HepG2 (cell line): ENCODE measurements around the gene ZMIZ1. TPM values are rescaled to one million over a fixed set of nuclear protein-coding genes. Genes with fewer than 3 reads are reported as not detected.

Experiments used
- ATAC-seq: fragments of 200-7000 bp; cut with Tn5 transposase; 3 replicates; pipeline ENCODE4 v1.9.1; 2020; ENCODE audit warnings: mild to moderate bottlenecking, moderate library complexity
- BruUV-seq: library from RNA; stranded (reverse); fragments of 400-500 nt; replicated peaks from 2 replicates; lab custom pipeline; 2021; lab: Mats Ljungman, UMichigan
- CTCF ChIA-PET: fragments of 300-600 bp; formaldehyde crosslinking; extraction: SDS; loops from one replicate; lab custom pipeline; 2021; ENCODE audit warnings: low total read pairs, inconsistent platforms, low intra/inter-chr PET ratio; lab: Yijun Ruan, JAX
- POLR2A ChIA-PET: fragments of 350-600 bp; sonication (Branson Sonifier 250); formaldehyde crosslinking; loops from one replicate; lab custom pipeline; 2020; ENCODE audit warnings: antibody characterized with exemption, inconsistent platforms; lab: Yijun Ruan, JAX
- DNase-seq: peaks from one replicate; pipeline ENCODE4 v3.0.0-alpha.2; 2015; ENCODE audit warnings: low spot score
- FAIRE-seq: peaks from 3 replicates; lab custom pipeline; 2011; peaks lifted over from hg19 to GRCh38; lab: Jason Lieb, UNC
- H2AFZ ChIP-seq: one replicate; pipeline ENCODE4 v1.6.1; 2011; ENCODE audit warnings: low read length, inconsistent platforms
- H3K27ac ChIP-seq: fragments of 300-600 bp; 3 replicates; pipeline ENCODE4 v1.8.0; 2011; ENCODE audit warnings: mixed run types, mild to moderate bottlenecking, mixed read lengths, low read length, inconsistent platforms; ENCODE audit not compliant: insufficient read depth; ENCODE audit errors: extremely low read length
- H3K27me3 ChIP-seq, 2 experiments: fragments of 200-600 bp in 1 of 2; 2 replicates in 1 of 2; 3 replicates in 1 of 2; pipeline versions ENCODE4 v1.6.0 to v1.8.0; 2011; ENCODE audit warnings: low read length in 2 of 2, mild to moderate bottlenecking in 2 of 2, moderate library complexity in 2 of 2, inconsistent platforms in 1 of 2; ENCODE audit not compliant: insufficient read depth in 2 of 2, control insufficient read depth in 1 of 2
- H3K36me3 ChIP-seq, 2 experiments: fragments of 200-600 bp in 1 of 2; replicated peaks in 1 of 2; 2 replicates in 1 of 2; 3 replicates in 1 of 2; pipeline versions ENCODE4 v1.5.1 to v1.8.0; 2011; ENCODE audit warnings: low read length in 2 of 2, inconsistent platforms in 1 of 2; ENCODE audit not compliant: insufficient read depth in 2 of 2, control insufficient read depth in 1 of 2
- H3K4me1 ChIP-seq: 2 replicates; pipeline ENCODE4 v1.5.1; 2012; ENCODE audit warnings: low read length, inconsistent platforms; ENCODE audit not compliant: insufficient read depth
- H3K4me2 ChIP-seq: 2 replicates; pipeline ENCODE4 v1.6.0; 2011; ENCODE audit warnings: low read depth, low read length, inconsistent platforms
- H3K4me3 ChIP-seq, 3 experiments: fragments of 200-600 bp in 1 of 3; sonication (generic), shearing (Covaris generic) in 1 of 3; replicated peaks in 1 of 3; 2 replicates each; pipeline ENCODE4 v1.5.1; 2011 to 2016; ENCODE audit warnings: low read length in 3 of 3, inconsistent platforms in 2 of 3, low read depth in 2 of 3, mild to moderate bottlenecking in 2 of 3, control low read depth in 1 of 3, mixed read lengths in 1 of 3; ENCODE audit not compliant: insufficient read depth in 1 of 3
- H3K79me2 ChIP-seq: one replicate; pipeline ENCODE4 v1.6.1; 2011; ENCODE audit warnings: low read length, inconsistent platforms; ENCODE audit not compliant: insufficient read depth
- H3K9ac ChIP-seq: 2 replicates; pipeline ENCODE4 v1.6.0; 2011; ENCODE audit warnings: mild to moderate bottlenecking, low read depth, low read length, inconsistent platforms; ENCODE audit not compliant: insufficient read depth
- H3K9me3 ChIP-seq: 2 replicates; pipeline ENCODE4 v1.5.1; 2012; ENCODE audit warnings: mild to moderate bottlenecking, low read length
- H4K20me1 ChIP-seq: 2 replicates; pipeline ENCODE4 v1.6.0; 2011; ENCODE audit warnings: inconsistent platforms, mild to moderate bottlenecking, low read length, moderate library complexity; ENCODE audit not compliant: insufficient read depth
- FOSL1 ChIP-seq: sonication (generic); formaldehyde crosslinking; IDR thresholded peaks from 2 replicates; pipeline ENCODE4 v1.9.0; 2021; ENCODE audit warnings: missing genetic modification reagents, borderline replicate concordance
- MBNL3 ChIP-seq: fragments of 250-450 bp; sonication (Bioruptor Pico); conservative IDR thresholded peaks from 2 replicates; pipeline ENCODE4 v1.8.0; 2022; ENCODE audit warnings: mild to moderate bottlenecking, inconsistent platforms
- RAD51 ChIP-seq: fragments of 450-650 bp; IDR thresholded peaks from 2 replicates; pipeline ENCODE4 v1.6.1; 2016; ENCODE audit warnings: borderline replicate concordance
- RCOR2 ChIP-seq: IDR thresholded peaks from 2 replicates; pipeline ENCODE4 v1.6.1; 2016; ENCODE audit warnings: missing biosample characterization, missing genetic modification reagents
- U2AF1 ChIP-seq: fragments of 200-400 bp; formaldehyde crosslinking; optimal IDR thresholded peaks from 2 replicates; pipeline ENCODE3; 2017; ENCODE audit warnings: mild to moderate bottlenecking, low read depth, low read length
- ZFP1 ChIP-seq: IDR thresholded peaks from 2 replicates; pipeline ENCODE4 v1.6.1; 2016
- ZNF383 ChIP-seq: sonication (generic); formaldehyde crosslinking; IDR thresholded peaks from 2 replicates; pipeline ENCODE4 v1.4.0; 2020; ENCODE audit warnings: missing genetic modification reagents, mild to moderate bottlenecking, borderline replicate concordance
- ZNF407 ChIP-seq: sonication (generic); formaldehyde crosslinking; IDR thresholded peaks from one replicate; pipeline ENCODE4 v1.5.1; 2020; ENCODE audit warnings: mild to moderate bottlenecking, missing genetic modification reagents; ENCODE audit errors: not compliant biosample characterization
- ZNF547 ChIP-seq: sonication (generic); formaldehyde crosslinking; IDR thresholded peaks from 2 replicates; pipeline ENCODE4 v1.5.1; 2020; ENCODE audit warnings: mild to moderate bottlenecking, missing genetic modification reagents
- ZNF850 ChIP-seq: sonication (generic); formaldehyde crosslinking; conservative IDR thresholded peaks from 2 replicates; pipeline ENCODE4 v1.9.0; 2021; ENCODE audit warnings: mild to moderate bottlenecking, missing genetic modification reagents
- ZNF879 ChIP-seq: sonication (generic); formaldehyde crosslinking; IDR thresholded peaks from 2 replicates; pipeline ENCODE4 v1.8.1; 2023; ENCODE audit warnings: missing genetic modification reagents
- ZNF891 ChIP-seq: sonication (generic); formaldehyde crosslinking; IDR thresholded peaks from 2 replicates; pipeline ENCODE4 v1.5.0; 2020; ENCODE audit warnings: mild to moderate bottlenecking, missing genetic modification reagents
- ZSCAN31 ChIP-seq: sonication (generic); formaldehyde crosslinking; IDR thresholded peaks from 2 replicates; pipeline ENCODE4 v1.5.0; 2020; ENCODE audit warnings: low read depth, mild to moderate bottlenecking, missing genetic modification reagents
- WGBS: methylation state at CpG from one replicate; pipeline ENCODE4 v1.1.6; 2017; ENCODE audit warnings: low lambda C conversion rate; 5-methylcytosine and 5-hydroxymethylcytosine counted together
- in situ Hi-C: cut with HindIII; loops from 2 replicates; pipeline ENCODE4 v1.10.0; 2017; ENCODE audit warnings: low pct_unique_long_range_greater_than_20kb; ENCODE audit not compliant: extremely low pct_ligation_motif_present
- intact Hi-C: fragments of 100-400 bp; cut with micrococcal nuclease; formaldehyde crosslinking; loops from one replicate; pipeline ENCODE4 v1.10.0; 2022; ENCODE audit not compliant: unreplicated experiment
- polyA plus RNA-seq, 8 experiments: library from polyadenylated mRNA; depleted of rRNA in 3 of 8; stranded (reverse) in 7 of 8; unstranded in 1 of 8; fragments of >200 nt; fragmentation: Illumina TruSeq in 4 of 8; extraction: Trizol in 4 of 8; gene quantifications; 2 replicates each; pipeline versions ENCODE4 v1.2.1 to v1.2.3, GENCODE V29; 2011 to 2016; ENCODE audit warnings: low read depth in 4 of 8, missing spikeins in 1 of 8, mixed read lengths in 1 of 8; ENCODE audit not compliant: insufficient read depth in 1 of 8
- total RNA-seq, 5 experiments: library from RNA; depleted of rRNA; stranded (reverse); fragments of >200 nt; fragmentation: Illumina TruSeq; extraction: Trizol; gene quantifications; 2 replicates each; pipeline ENCODE4 v1.2.3, GENCODE V29; 2016; ENCODE audit warnings: low read depth in 1 of 5

Gene ZMIZ1
- total and polyA plus RNA-seq, 2 of the 13 experiments (the other 11 are each of a cell fraction or from before 2014, with no cell fraction given) = 5.3 to 10.2 TPM

DNA sequence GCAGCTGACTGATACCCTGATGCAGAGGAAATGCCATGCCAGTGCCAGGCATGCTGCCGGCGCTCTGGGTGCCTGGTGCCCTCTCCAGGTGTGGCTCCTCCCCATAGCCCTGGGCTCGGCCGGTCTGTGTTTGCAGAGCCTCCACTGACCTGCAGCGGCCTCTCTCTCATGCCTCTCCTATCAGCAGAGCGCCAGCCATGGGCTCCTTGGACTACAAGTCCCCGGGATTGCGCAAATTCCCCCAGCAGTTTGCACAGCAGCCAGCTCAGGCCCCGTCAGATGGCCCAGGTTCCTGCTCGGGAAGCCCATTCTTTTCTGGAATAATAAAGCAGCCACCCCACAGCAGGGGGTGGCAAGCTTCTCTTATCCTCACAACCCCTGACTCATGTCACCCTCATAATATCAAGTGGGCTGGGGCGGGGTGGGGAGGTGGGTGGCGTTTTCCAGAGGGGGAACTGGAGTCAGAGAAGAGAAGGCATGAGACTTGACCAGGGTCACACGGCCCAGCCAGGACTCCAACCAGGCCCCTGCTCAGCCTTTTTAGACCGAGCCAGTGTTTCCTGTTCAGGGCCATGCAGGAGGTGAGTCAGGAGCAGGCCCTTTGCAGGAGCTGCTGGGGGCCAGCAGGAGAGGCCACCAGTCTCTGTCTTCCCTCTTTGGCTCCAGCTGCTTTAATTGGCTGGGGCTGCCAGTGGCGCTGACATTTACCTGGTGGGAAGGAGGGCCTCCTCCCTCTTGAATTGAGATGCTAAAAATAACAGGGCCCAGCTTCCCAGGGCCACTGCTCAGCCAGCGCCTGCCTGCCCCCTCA, 58.6 kb downstream of the ZMIZ1 start:
- peaks cover 37 to 69% of the 10 kb centered on the region in 2 experiments for H3K36me3 ChIP-seq
- ATAC-seq (peak; percentile 95), DNase-seq (peak; percentile 92), FAIRE-seq (peak; percentile 82)
- POLR2A ChIA-PET = interaction anchor here (0.7 to 1.0 kb wide), 3 partner anchors 30 to 1281 kb away, joined by 3 read pairs; partner anchors contain the start of gene PRXL2A
- 10% methylated on average over 8 of the region's 16 CpGs for WGBS
- CTCF ChIA-PET = no interaction called here
- intact Hi-C loops (loop anchor here (2.0 to 5.0 kb wide), 4 partner anchors 35 to 67 kb away; no protein-coding TSS in a partner anchor), in situ Hi-C loops (no loop called here)
- H3K4me3 ChIP-seq = no peak overlapping the region
- H2AFZ ChIP-seq = no peak overlapping the region
- no peak overlapping the region for H3K9ac ChIP-seq
- peak overlapping the region; percentile 24; the same call in 1 of the 2 replicates for H3K4me2 ChIP-seq
- H3K4me1 ChIP-seq = peaks cover 73% of the 10 kb centered on the region
- BruUV-seq = no TSS peak
- H3K27ac ChIP-seq = peak overlapping the region; percentile 51
- no peaks in the 10 kb centered on the region for H3K9me3 ChIP-seq
- peaks cover 25% of the 10 kb centered on the region for H3K79me2 ChIP-seq
- H3K27me3 ChIP-seq = no peaks in the 10 kb centered on the region
- H4K20me1 ChIP-seq = peaks cover 64% of the 10 kb centered on the region
- no peak for TF ChIP-seq RAD51
- TF ChIP-seq FOSL1 (CRISPR knock-in tag) = no peak
- peak; percentile 52; the same call in 1 of the 2 replicates for TF ChIP-seq RCOR2 (CRISPR knock-in tag)
- TF ChIP-seq MBNL3 = no peak
- TF ChIP-seq ZNF879 = no peak
- no peak for TF ChIP-seq ZNF850 (CRISPR knock-in tag)
- no peak for TF ChIP-seq ZNF547 (CRISPR knock-in tag)
- no peak for TF ChIP-seq ZFP1 (CRISPR knock-in tag)
- 0 out of 2 replicates have a peak, but pooled peaks have one; percentile 29 for TF ChIP-seq ZNF383 (CRISPR knock-in tag)
- no peak for TF ChIP-seq U2AF1
- no peak for TF ChIP-seq ZNF407
- peak; percentile 59; the same call in 1 of the 2 replicates for TF ChIP-seq ZSCAN31 (CRISPR knock-in tag)
- TF ChIP-seq ZNF891 (CRISPR knock-in tag) = 0 out of 2 replicates have a peak, but pooled peaks have one; percentile 33
